OCI-LY3 (cell line): ENCODE results near the gene SETBP1.

Source experiments
- H2AFZ ChIP-seq: fragments of 200-600, 300-600 bp; shearing (Covaris generic); 2 replicates; pipeline ENCODE4 v1.6.0; 2014; ENCODE audit warnings: antibody characterized with exemption, low read depth, low read length
- H3K27ac ChIP-seq: fragments of 200-600, 300-600 bp; sonication (generic); 2 replicates; pipeline ENCODE4 v1.5.1; 2014; ENCODE audit warnings: mild to moderate bottlenecking, low read length, moderate library complexity, mixed read lengths
- H3K27me3 ChIP-seq: fragments of 200-600, 300-600 bp; sonication (generic); 2 replicates; pipeline ENCODE4 v1.6.1; 2014; ENCODE audit warnings: low read depth, low read length, mixed read lengths
- H3K36me3 ChIP-seq: fragments of 200-600, 300-600 bp; sonication (generic); replicated peaks from 2 replicates; pipeline ENCODE3; 2014; ENCODE audit warnings: low read depth, low read length, mixed read lengths
- H3K4me1 ChIP-seq: fragments of 300-600, 200-600 bp; sonication (generic); 2 replicates; pipeline ENCODE4 v1.6.1; 2014; ENCODE audit warnings: low read length, mixed read lengths
- H3K4me2 ChIP-seq: fragments of 200-600, 300-600 bp; sonication (generic); 2 replicates; pipeline ENCODE4 v1.6.1; 2014; ENCODE audit warnings: low read length, mixed read lengths
- H3K4me3 ChIP-seq: fragments of 300-600, 200-600 bp; sonication (generic); 2 replicates; pipeline ENCODE4 v1.5.1; 2014; ENCODE audit warnings: antibody characterized with exemption, mild to moderate bottlenecking, low read length, moderate library complexity
- H3K79me2 ChIP-seq: fragments of 300-600, 200-600 bp; shearing (Covaris generic); 2 replicates; pipeline ENCODE4 v1.6.1; 2014; ENCODE audit warnings: mild to moderate bottlenecking, low read length, mixed read lengths
- H3K9ac ChIP-seq: fragments of 300-600, 200-600 bp; shearing (Covaris generic); 2 replicates; pipeline ENCODE4 v1.6.0; 2014; ENCODE audit warnings: mild to moderate bottlenecking, low read length, moderate library complexity
- H3K9me3 ChIP-seq: fragments of 200-600, 300-600 bp; shearing (Covaris generic); 2 replicates; pipeline ENCODE4 v1.6.1; 2014; ENCODE audit warnings: low read length, mixed read lengths; ENCODE audit not compliant: insufficient read depth
- H4K20me1 ChIP-seq: fragments of 200-600, 300-600 bp; sonication (generic); 2 replicates; pipeline ENCODE4 v1.6.1; 2016; ENCODE audit warnings: low read length, mixed read lengths; ENCODE audit not compliant: insufficient read depth
- EZH2phosphoT487 ChIP-seq: fragments of 200-600 bp; shearing (Covaris generic); IDR thresholded peaks from 2 replicates; pipeline ENCODE4 v1.6.1; 2018; ENCODE audit warnings: antibody characterized with exemption, mixed run types, low read depth
- TF ChIP-seq, protein P1 (sequence below): fragments of 200-600, 300-600 bp; sonication (generic); IDR thresholded peaks from 2 replicates; pipeline ENCODE4 v1.5.1; 2014; ENCODE audit warnings: antibody characterized with exemption, low read length, low read depth

SETBP1 gene

DNA sequence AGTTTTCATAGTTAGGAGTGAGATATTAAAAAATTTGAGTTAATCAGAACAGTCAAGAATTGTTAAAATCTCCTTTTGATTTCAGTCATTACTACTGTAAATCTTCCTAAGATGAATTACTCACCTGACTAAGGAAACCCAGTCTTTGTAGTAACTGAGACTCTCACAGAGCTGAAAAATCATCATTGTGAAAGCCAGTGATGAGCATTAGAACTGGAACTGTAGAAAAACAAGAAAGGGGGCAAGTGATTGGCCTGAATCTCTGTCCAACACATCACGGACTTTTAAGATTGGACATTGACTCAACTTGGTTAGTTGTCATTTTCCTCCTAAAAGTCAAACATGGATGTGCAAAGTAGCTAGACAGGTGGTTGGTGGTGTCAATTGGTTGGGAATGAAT is 21.9 kb downstream of the SETBP1 start:
- Histone ChIP-seq H3K4me1 (peaks cover 19% of the 10 kb centered on the region), H3K27ac (no peak overlapping the region), H2AFZ (no peak overlapping the region), H4K20me1 (no peaks in the 10 kb centered on the region), H3K36me3 (peaks cover 32% of the 10 kb centered on the region), H3K4me3 (no peak overlapping the region), H3K9me3 (no peaks in the 10 kb centered on the region), H3K9ac (no peak overlapping the region), H3K27me3 (no peaks in the 10 kb centered on the region), H3K4me2 (no peak overlapping the region), H3K79me2 (peaks cover 9% of the 10 kb centered on the region)
- no peak for TF ChIP-seq EZH2phosphoT487
- TF ChIP-seq, protein P1, sequence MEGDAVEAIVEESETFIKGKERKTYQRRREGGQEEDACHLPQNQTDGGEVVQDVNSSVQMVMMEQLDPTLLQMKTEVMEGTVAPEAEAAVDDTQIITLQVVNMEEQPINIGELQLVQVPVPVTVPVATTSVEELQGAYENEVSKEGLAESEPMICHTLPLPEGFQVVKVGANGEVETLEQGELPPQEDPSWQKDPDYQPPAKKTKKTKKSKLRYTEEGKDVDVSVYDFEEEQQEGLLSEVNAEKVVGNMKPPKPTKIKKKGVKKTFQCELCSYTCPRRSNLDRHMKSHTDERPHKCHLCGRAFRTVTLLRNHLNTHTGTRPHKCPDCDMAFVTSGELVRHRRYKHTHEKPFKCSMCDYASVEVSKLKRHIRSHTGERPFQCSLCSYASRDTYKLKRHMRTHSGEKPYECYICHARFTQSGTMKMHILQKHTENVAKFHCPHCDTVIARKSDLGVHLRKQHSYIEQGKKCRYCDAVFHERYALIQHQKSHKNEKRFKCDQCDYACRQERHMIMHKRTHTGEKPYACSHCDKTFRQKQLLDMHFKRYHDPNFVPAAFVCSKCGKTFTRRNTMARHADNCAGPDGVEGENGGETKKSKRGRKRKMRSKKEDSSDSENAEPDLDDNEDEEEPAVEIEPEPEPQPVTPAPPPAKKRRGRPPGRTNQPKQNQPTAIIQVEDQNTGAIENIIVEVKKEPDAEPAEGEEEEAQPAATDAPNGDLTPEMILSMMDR: no peak

- Histone ChIP-seq H3K9me3 (no peaks in the 10 kb centered on the region), H4K20me1 (no peaks in the 10 kb centered on the region), H2AFZ (no peak overlapping the region), H3K36me3 (peaks cover 33% of the 10 kb centered on the region), H3K79me2 (peaks cover 5% of the 10 kb centered on the region), H3K4me1 (peaks cover 24% of the 10 kb centered on the region), H3K4me3 (no peak overlapping the region), H3K27me3 (no peaks in the 10 kb centered on the region), H3K4me2 (no peak overlapping the region), H3K27ac (no peak overlapping the region), H3K9ac (no peak overlapping the region)
- TF ChIP-seq EZH2phosphoT487: no peak
- TF ChIP-seq, protein P1: no peak
Measured at GRCh38 chr18:44704135-44704789, 23.6 kb downstream of the SETBP1 start.

- TF ChIP-seq EZH2phosphoT487: no peak
- TF ChIP-seq, protein P1: no peak
- peaks cover 3% of the 10 kb centered on the region; the same call in 1 of the 2 replicates for H3K79me2 ChIP-seq
- no peak overlapping the region for H3K9ac ChIP-seq
- H3K4me3 ChIP-seq: no peak overlapping the region
- no peaks in the 10 kb centered on the region for H3K27me3 ChIP-seq
- H3K4me2 ChIP-seq: no peak overlapping the region
- H2AFZ ChIP-seq: no peak overlapping the region
- H4K20me1 ChIP-seq: no peaks in the 10 kb centered on the region
- peaks cover 24% of the 10 kb centered on the region for H3K4me1 ChIP-seq
- no peak overlapping the region for H3K27ac ChIP-seq
- no peaks in the 10 kb centered on the region for H3K9me3 ChIP-seq
- H3K36me3 ChIP-seq: peaks cover 33% of the 10 kb centered on the region
Measured at GRCh38 chr18:44705075-44705675, 24.5 kb downstream of the SETBP1 start.

GRCh38 chr18:44708451-44709083 is 27.9 kb downstream of the SETBP1 start:
- H2AFZ ChIP-seq: no peak overlapping the region
- TF ChIP-seq EZH2phosphoT487: no peak
- TF ChIP-seq, protein P1: no peak
- no peaks in the 10 kb centered on the region for H3K27me3 ChIP-seq
- H3K4me3 ChIP-seq: no peak overlapping the region
- H3K79me2 ChIP-seq: peaks cover 3% of the 10 kb centered on the region; the same call in 1 of the 2 replicates
- peaks cover 27% of the 10 kb centered on the region for H3K36me3 ChIP-seq
- H3K4me2 ChIP-seq: no peak overlapping the region
- H3K4me1 ChIP-seq: peaks cover 30% of the 10 kb centered on the region
- no peak overlapping the region for H3K9ac ChIP-seq
- H4K20me1 ChIP-seq: no peaks in the 10 kb centered on the region
- no peaks in the 10 kb centered on the region for H3K9me3 ChIP-seq
- H3K27ac ChIP-seq: no peak overlapping the region
